Measurements from ENCODE around the gene DYNLT5. TPM values are rescaled to one million over a fixed set of nuclear protein-coding genes. Genes with fewer than 3 reads are reported as not detected.

DYNLT5 gene
- total RNA-seq, 3 donors from 2014 or later (not counting 1 experiment from before 2014, with no cell fraction given) = 0.35 TPM; not detected in 2

GRCh38 chr1:66750577-66750976, 1.7 kb upstream of the DYNLT5 start:
- intact Hi-C loops (cut with micrococcal nuclease) = no loop called here
- peaks cover 26 to 81% of the 10 kb centered on the region in 2 donors for H3K27me3 Mint-ChIP-seq (ENCODE audit: low read depth in 2 of 2)

GRCh38 chr1:66751160-66751559, 1.1 kb upstream of the DYNLT5 start:
- intact Hi-C loops (cut with micrococcal nuclease) = no loop called here
- Histone ChIP-seq H3K4me1 (ENCODE audit: control insufficient read depth, insufficient read depth, low read length) (peaks cover 14% of the 10 kb centered on the region), H3K4me3 (ENCODE audit: low read length) (no peak overlapping the region), H3K27ac (ENCODE audit: low read length) (no peak overlapping the region), H3K9me3 (ENCODE audit: control insufficient read depth, insufficient read depth, low read length) (no peaks in the 10 kb centered on the region), H3K36me3 (ENCODE audit: control insufficient read depth, insufficient read depth, low read length) (no peaks in the 10 kb centered on the region), H3K27me3 (ENCODE audit: control insufficient read depth, insufficient read depth, low read length) (peaks cover 28% of the 10 kb centered on the region)
- no peaks in the 10 kb centered on the region for H3K9me3 Mint-ChIP-seq
- ATAC-seq = no peak
- H3K27ac Mint-ChIP-seq = no peak overlapping the region
- H3K4me1 Mint-ChIP-seq = peaks cover 0 to 13% of the 10 kb centered on the region in 2 donors
- no peak overlapping the region for H3K4me3 Mint-ChIP-seq
- TF ChIP-seq CTCF (IDR thresholded peaks at IDR 0.05) = no peak
- no peaks in the 10 kb centered on the region for H3K36me3 Mint-ChIP-seq
- H3K27me3 Mint-ChIP-seq (ENCODE audit: low read depth in 2 of 2) = peaks cover 26 to 81% of the 10 kb centered on the region in 2 donors
- no peak for DNase-seq
- 81% methylated on average over 3 of the region's 4 CpGs for WGBS (ENCODE audit: insufficient coverage)

More at GRCh38 chr1:66750577-66750976, 1.7 kb upstream of the DYNLT5 start:
- Histone ChIP-seq H3K36me3 (ENCODE audit: control insufficient read depth, insufficient read depth, low read length) (no peaks in the 10 kb centered on the region), H3K27me3 (ENCODE audit: control insufficient read depth, insufficient read depth, low read length) (peaks cover 30% of the 10 kb centered on the region), H3K9me3 (ENCODE audit: control insufficient read depth, insufficient read depth, low read length) (no peaks in the 10 kb centered on the region), H3K4me3 (ENCODE audit: low read length) (no peak overlapping the region), H3K4me1 (ENCODE audit: control insufficient read depth, insufficient read depth, low read length) (peaks cover 14% of the 10 kb centered on the region), H3K27ac (ENCODE audit: low read length) (no peak overlapping the region)
- no peaks in the 10 kb centered on the region for H3K9me3 Mint-ChIP-seq
- ATAC-seq (no peak), DNase-seq (no peak)
- no peaks in the 10 kb centered on the region for H3K36me3 Mint-ChIP-seq
- 27% methylated on average over 3 of the region's 3 CpGs for WGBS (ENCODE audit: insufficient coverage)
- no peak overlapping the region for H3K4me3 Mint-ChIP-seq
- no peak overlapping the region for H3K27ac Mint-ChIP-seq
- TF ChIP-seq CTCF (IDR thresholded peaks at IDR 0.05) = no peak
- H3K4me1 Mint-ChIP-seq = peaks cover 0 to 13% of the 10 kb centered on the region in 2 donors

- Mint-ChIP-seq H3K9me3 (no peaks in the 10 kb centered on the region), H3K4me3 (no peak overlapping the region), H3K27me3 (ENCODE audit: low read depth in 2 of 2) (peaks cover 29 to 74% of the 10 kb centered on the region in 2 donors)
Measured at GRCh38 chr1:66752671-66753371, 562 bp downstream of the DYNLT5 start.

More at GRCh38 chr1:66752671-66753371, 562 bp downstream of the DYNLT5 start:
- Histone ChIP-seq H3K9me3 (ENCODE audit: control insufficient read depth, insufficient read depth, low read length) (no peaks in the 10 kb centered on the region), H3K4me1 (ENCODE audit: control insufficient read depth, insufficient read depth, low read length) (peaks cover 14% of the 10 kb centered on the region), H3K36me3 (ENCODE audit: control insufficient read depth, insufficient read depth, low read length) (no peaks in the 10 kb centered on the region), H3K27ac (ENCODE audit: low read length) (no peak overlapping the region), H3K4me3 (ENCODE audit: low read length) (peak overlapping the region; percentile 18), H3K27me3 (ENCODE audit: control insufficient read depth, insufficient read depth, low read length) (peaks cover 28% of the 10 kb centered on the region)
- 21% methylated on average over 17 of the region's 18 CpGs for WGBS (ENCODE audit: insufficient coverage)
- no peak for ATAC-seq
- no peak overlapping the region for H3K27ac Mint-ChIP-seq
- DNase-seq = no peak
- intact Hi-C loops (cut with micrococcal nuclease) = no loop called here
- H3K4me1 Mint-ChIP-seq = peaks cover 0 to 13% of the 10 kb centered on the region in 2 donors
- no peak for TF ChIP-seq CTCF (IDR thresholded peaks at IDR 0.05)
- no peaks in the 10 kb centered on the region for H3K36me3 Mint-ChIP-seq
